Activated T-cell treated with anti-CD3 and anti-CD28 coated beads, Interleukin-2, amount 50 U/mL, for 24 hours (primary cell): ENCODE results near the gene ERAS.

Experiments
- DNase-seq: peaks from one replicate; pipeline ENCODE4 v3.0.0-alpha.2; 2020
- H3K27ac Mint-ChIP-seq: 2 replicates; pipeline ENCODE4 v1.8.0; 2020; ENCODE audit warnings: mild to moderate bottlenecking, mixed read lengths
- H3K27me3 Mint-ChIP-seq: 2 replicates; pipeline ENCODE4 v1.8.0; 2020; ENCODE audit warnings: mixed read lengths
- H3K36me3 Mint-ChIP-seq: 2 replicates; pipeline ENCODE4 v1.8.0; 2020; ENCODE audit warnings: low read depth, mixed read lengths
- H3K4me1 Mint-ChIP-seq: 2 replicates; pipeline ENCODE4 v1.8.0; 2020; ENCODE audit warnings: low read depth, mixed read lengths
- H3K4me3 Mint-ChIP-seq: 2 replicates; pipeline ENCODE4 v1.8.0; 2020; ENCODE audit warnings: mild to moderate bottlenecking, moderate library complexity, mixed read lengths
- H3K9me3 Mint-ChIP-seq: 2 replicates; pipeline ENCODE4 v1.8.0; 2020; ENCODE audit warnings: mixed read lengths

Gene ERAS

GRCh38 chrX:48790477-48790876 is 35.8 kb upstream of the ERAS start:
- peaks cover 6% of the 10 kb centered on the region for H3K4me1 Mint-ChIP-seq
- no peak for DNase-seq
- no peaks in the 10 kb centered on the region for H3K9me3 Mint-ChIP-seq
- H3K27ac Mint-ChIP-seq = no peak overlapping the region
- H3K27me3 Mint-ChIP-seq = peaks cover 29% of the 10 kb centered on the region
- no peaks in the 10 kb centered on the region for H3K36me3 Mint-ChIP-seq
- H3K4me3 Mint-ChIP-seq = no peak overlapping the region

GRCh38 chrX:48791063-48791820 is 35.1 kb upstream of the ERAS start:
- H3K4me1 Mint-ChIP-seq = peaks cover 6% of the 10 kb centered on the region
- no peaks in the 10 kb centered on the region for H3K36me3 Mint-ChIP-seq
- no peak for DNase-seq
- no peak overlapping the region for H3K4me3 Mint-ChIP-seq
- H3K27me3 Mint-ChIP-seq = peaks cover 30% of the 10 kb centered on the region
- no peaks in the 10 kb centered on the region for H3K9me3 Mint-ChIP-seq
- no peak overlapping the region for H3K27ac Mint-ChIP-seq

- Mint-ChIP-seq H3K27me3 (peaks cover 25% of the 10 kb centered on the region), H3K36me3 (no peaks in the 10 kb centered on the region), H3K9me3 (no peaks in the 10 kb centered on the region), H3K27ac (no peak overlapping the region), H3K4me1 (peaks cover 6% of the 10 kb centered on the region), H3K4me3 (no peak overlapping the region)
- no peak for DNase-seq
Observed at GRCh38 chrX:48792219-48792618, 34.1 kb upstream of the ERAS start.

GRCh38 chrX:48793935-48794334 is 32.4 kb upstream of the ERAS start:
- no peak for DNase-seq
- no peaks in the 10 kb centered on the region for H3K9me3 Mint-ChIP-seq
- no peak overlapping the region for H3K27ac Mint-ChIP-seq
- peaks cover 21% of the 10 kb centered on the region for H3K27me3 Mint-ChIP-seq
- H3K4me1 Mint-ChIP-seq = peaks cover 6% of the 10 kb centered on the region
- H3K4me3 Mint-ChIP-seq = no peak overlapping the region
- no peaks in the 10 kb centered on the region for H3K36me3 Mint-ChIP-seq

- Mint-ChIP-seq H3K4me3 (no peak overlapping the region), H3K4me1 (peaks cover 3% of the 10 kb centered on the region), H3K27me3 (peaks cover 21% of the 10 kb centered on the region), H3K36me3 (no peaks in the 10 kb centered on the region), H3K9me3 (no peaks in the 10 kb centered on the region), H3K27ac (no peak overlapping the region)
- no peak for DNase-seq
Observed at GRCh38 chrX:48794340-48794910, 31.9 kb upstream of the ERAS start.

GRCh38 chrX:48794911-48795515 is 31.3 kb upstream of the ERAS start:
- Mint-ChIP-seq H3K4me1 (no peaks in the 10 kb centered on the region), H3K27ac (no peak overlapping the region), H3K4me3 (no peak overlapping the region), H3K36me3 (no peaks in the 10 kb centered on the region), H3K27me3 (peaks cover 23% of the 10 kb centered on the region), H3K9me3 (no peaks in the 10 kb centered on the region)
- no peak for DNase-seq

- H3K27me3 Mint-ChIP-seq = peaks cover 29% of the 10 kb centered on the region
- peaks cover 14% of the 10 kb centered on the region for H3K4me1 Mint-ChIP-seq
- H3K36me3 Mint-ChIP-seq = peaks cover 8% of the 10 kb centered on the region
- H3K9me3 Mint-ChIP-seq = no peaks in the 10 kb centered on the region
- H3K27ac Mint-ChIP-seq = no peak overlapping the region
- no peak for DNase-seq
- H3K4me3 Mint-ChIP-seq = no peak overlapping the region
Observed at GRCh38 chrX:48798318-48798717, 28.0 kb upstream of the ERAS start.

GRCh38 chrX:48800574-48801279 is 25.6 kb upstream of the ERAS start:
- peak overlapping the region; percentile 87 for H3K4me3 Mint-ChIP-seq

GRCh38 chrX:48801280-48802088 is 24.8 kb upstream of the ERAS start, which contains the start of gene HDAC6:
Gene HDAC6 (plus strand): TSS chrX:48802067. CDS start chrX:48802693, 626 bp downstream.
- no peaks in the 10 kb centered on the region for H3K9me3 Mint-ChIP-seq
- H3K4me3 Mint-ChIP-seq = peak within 1 kb of the TSS; percentile 87
- peaks cover 24% of the 10 kb centered on the region for H3K27me3 Mint-ChIP-seq
- H3K27ac Mint-ChIP-seq = peak within 1 kb of the TSS; percentile 97
- peaks cover 20% of the 10 kb centered on the region for H3K4me1 Mint-ChIP-seq
- DNase-seq = peak; percentile 92
- H3K36me3 Mint-ChIP-seq = peaks cover 23% of the 10 kb centered on the region

More at GRCh38 chrX:48800574-48801279, 25.6 kb upstream of the ERAS start:
- no peak for DNase-seq
- peaks cover 14% of the 10 kb centered on the region for H3K4me1 Mint-ChIP-seq
- H3K27ac Mint-ChIP-seq = peak overlapping the region; percentile 97
- peaks cover 23% of the 10 kb centered on the region for H3K36me3 Mint-ChIP-seq
- no peaks in the 10 kb centered on the region for H3K9me3 Mint-ChIP-seq
- peaks cover 31% of the 10 kb centered on the region for H3K27me3 Mint-ChIP-seq

- H3K4me3 Mint-ChIP-seq = peak overlapping the region; percentile 87
Observed at GRCh38 chrX:48802089-48802904, 24.0 kb upstream of the ERAS start.

GRCh38 chrX:48802905-48803200 is 23.5 kb upstream of the ERAS start:
- H3K27ac Mint-ChIP-seq = peak overlapping the region; percentile 97
- no peak for DNase-seq
- no peaks in the 10 kb centered on the region for H3K9me3 Mint-ChIP-seq
- peaks cover 26% of the 10 kb centered on the region for H3K4me1 Mint-ChIP-seq
- H3K4me3 Mint-ChIP-seq = peak overlapping the region; percentile 87
- peaks cover 23% of the 10 kb centered on the region for H3K36me3 Mint-ChIP-seq
- peaks cover 20% of the 10 kb centered on the region for H3K27me3 Mint-ChIP-seq

More at GRCh38 chrX:48802089-48802904, 24.0 kb upstream of the ERAS start:
- Mint-ChIP-seq H3K36me3 (peaks cover 23% of the 10 kb centered on the region), H3K27me3 (peaks cover 24% of the 10 kb centered on the region), H3K4me1 (peaks cover 26% of the 10 kb centered on the region), H3K9me3 (no peaks in the 10 kb centered on the region), H3K27ac (peak overlapping the region; percentile 97)
- no peak for DNase-seq

GRCh38 chrX:48806081-48806480 is 20.2 kb upstream of the ERAS start:
- Mint-ChIP-seq H3K36me3 (peaks cover 24% of the 10 kb centered on the region), H3K27me3 (peaks cover 18% of the 10 kb centered on the region), H3K4me3 (no peak overlapping the region), H3K4me1 (peaks cover 21% of the 10 kb centered on the region), H3K9me3 (no peaks in the 10 kb centered on the region), H3K27ac (peak overlapping the region; percentile 12)
- DNase-seq = no peak

- no peaks in the 10 kb centered on the region for H3K4me1 Mint-ChIP-seq
- no peak for DNase-seq
- peaks cover 12% of the 10 kb centered on the region for H3K36me3 Mint-ChIP-seq
- no peak overlapping the region for H3K27ac Mint-ChIP-seq
- H3K27me3 Mint-ChIP-seq = peaks cover 7% of the 10 kb centered on the region
- no peaks in the 10 kb centered on the region for H3K9me3 Mint-ChIP-seq
- H3K4me3 Mint-ChIP-seq = no peak overlapping the region
Observed at GRCh38 chrX:48813644-48814043, 12.7 kb upstream of the ERAS start.
